NCI-H748 (cell line): ENCODE results near the gene XAB2.

Experiments
- DNase-seq: peaks from one replicate; lab custom pipeline; 2025; ENCODE audit not compliant: unreplicated experiment; lab: John Stamatoyannopoulos, UW

XAB2 gene

GRCh38 chr19:7633698-7634097 lies 4.4 kb upstream of the XAB2 start, which contains the start of gene PCP2:
Gene PCP2, minus strand, starts transcription at chr19:7633719. Its CDS starts 262 bp downstream, at chr19:7633457.
- no peak for DNase-seq

DNA sequence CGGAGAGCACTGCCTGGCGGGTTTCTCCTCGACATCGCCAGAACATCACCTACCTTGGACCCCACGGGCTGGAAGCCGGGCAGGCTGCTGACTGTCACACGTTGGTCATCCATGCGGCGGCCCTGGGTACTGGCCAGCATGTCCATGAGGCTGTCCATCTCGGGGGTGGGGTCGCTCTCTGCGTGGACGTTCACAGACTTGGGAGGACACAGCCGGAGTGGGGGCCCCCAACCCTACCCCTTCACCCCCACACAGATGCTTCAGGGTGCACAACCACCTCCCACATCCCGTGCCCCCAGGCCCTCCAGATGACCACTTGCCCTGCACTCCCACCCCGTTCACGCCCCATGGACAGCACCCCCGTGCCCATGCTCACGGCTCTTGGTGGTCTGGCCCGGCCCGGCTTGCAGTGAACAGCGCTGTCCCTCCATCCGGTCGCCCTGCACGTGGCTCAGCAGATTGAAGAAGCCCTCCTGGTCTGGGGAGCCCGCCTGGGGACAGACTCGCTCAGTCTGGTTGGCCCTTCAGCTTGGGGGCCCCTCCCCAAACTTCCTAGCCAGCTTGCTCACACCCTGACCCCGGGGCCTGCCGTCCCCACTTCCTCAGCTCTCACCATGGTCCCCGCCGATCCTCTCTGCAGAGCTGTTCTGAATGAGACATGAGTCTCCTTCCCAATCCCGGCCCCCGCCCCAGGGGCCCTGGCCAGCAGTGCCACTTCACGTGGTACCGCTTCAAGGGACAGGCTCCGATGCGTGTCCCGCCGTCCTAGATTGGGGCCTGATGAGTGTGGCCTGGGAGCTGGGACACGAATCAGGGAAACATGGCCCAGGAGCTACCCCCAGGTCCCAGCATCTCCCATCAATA lies 3.2 kb upstream of the XAB2 start:
- DNase-seq = no peak

- DNase-seq = no peak
Measured at GRCh38 chr19:7631577-7631976, 2.2 kb upstream of the XAB2 start.

DNA sequence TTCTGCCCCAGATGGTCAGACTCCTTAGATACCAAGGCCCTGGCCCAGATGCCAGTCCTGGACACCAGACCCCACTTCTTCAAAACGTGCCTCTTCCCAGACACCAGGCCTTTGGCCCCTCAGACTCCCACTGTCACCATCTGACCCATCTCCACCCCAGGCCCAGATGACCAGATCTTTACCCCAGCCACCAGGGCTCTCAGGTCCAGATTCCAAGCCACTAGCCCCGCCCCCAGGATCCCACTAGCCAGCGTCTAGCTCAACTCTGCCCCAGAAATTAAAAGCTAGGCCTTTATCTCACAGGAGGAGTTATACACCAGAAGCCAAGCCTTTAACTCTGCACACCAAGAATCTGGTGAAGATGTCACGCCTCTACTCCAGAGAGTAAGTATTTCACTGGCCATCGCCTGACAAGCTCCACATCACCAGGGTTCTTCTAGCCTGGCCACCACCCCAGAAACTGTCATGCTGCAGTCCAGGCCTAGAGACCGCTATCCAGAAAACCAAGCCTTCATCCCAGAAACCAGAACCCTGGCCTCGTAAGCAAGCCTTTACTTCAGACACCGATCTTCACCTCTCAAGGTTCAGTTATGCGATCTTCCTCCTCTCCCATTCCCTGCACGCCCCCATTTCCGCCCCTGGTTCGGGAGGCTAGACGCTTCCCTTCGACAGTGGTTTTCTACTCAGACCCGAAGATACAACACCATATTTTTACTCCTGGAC lies 595 bp downstream of the XAB2 start:
- no peak for DNase-seq

DNA sequence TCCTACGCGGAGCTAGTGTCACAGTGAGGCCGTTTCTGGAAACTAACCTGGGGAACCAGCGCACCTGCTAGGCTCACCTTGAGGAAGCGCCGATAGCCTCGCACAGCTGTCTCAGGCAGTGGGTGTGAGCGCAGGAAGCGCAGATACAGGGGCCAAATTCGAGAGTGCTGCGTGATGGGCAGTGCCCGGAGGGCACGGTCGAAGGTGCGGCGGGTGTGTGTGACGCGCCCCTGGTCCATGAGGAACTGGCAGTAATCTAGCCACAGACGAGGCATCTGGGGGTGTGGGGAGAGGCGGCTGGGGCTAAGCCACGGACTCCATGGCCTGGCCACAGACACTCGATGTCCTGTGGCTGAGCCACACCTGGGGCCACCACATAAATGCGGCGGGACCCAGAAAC lies 2.2 kb downstream of the XAB2 start:
- DNase-seq = no peak

DNA sequence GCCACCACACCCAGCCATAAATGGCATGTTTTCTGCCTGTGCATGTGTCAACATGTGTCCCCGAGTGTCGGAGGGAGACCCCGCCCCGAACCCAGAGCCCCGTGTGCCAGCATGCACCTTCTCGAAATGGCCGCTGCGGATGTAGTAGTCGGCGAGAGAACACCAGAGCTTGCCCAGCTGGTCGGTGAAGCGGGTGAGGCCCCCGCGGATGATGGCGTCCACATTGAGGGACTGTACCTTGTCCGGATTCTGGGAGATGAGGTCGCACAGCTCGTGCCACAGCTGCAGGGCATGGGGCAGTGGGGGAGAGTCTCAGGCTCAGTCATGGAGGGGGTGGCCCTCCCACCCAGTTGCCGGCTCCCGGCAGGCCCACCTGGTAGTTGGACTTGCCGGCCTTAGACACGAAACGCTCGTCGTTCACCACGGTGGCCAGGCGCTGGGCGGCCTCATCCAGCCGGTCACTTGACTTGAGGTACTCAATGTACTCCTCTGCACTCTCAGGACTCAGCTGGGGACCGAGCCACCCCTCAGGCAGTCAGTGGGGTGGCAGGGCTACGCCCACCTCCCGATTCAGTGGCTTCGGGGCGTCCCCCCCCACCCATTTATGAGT lies 3.5 kb downstream of the XAB2 start:
- no peak for DNase-seq

DNA sequence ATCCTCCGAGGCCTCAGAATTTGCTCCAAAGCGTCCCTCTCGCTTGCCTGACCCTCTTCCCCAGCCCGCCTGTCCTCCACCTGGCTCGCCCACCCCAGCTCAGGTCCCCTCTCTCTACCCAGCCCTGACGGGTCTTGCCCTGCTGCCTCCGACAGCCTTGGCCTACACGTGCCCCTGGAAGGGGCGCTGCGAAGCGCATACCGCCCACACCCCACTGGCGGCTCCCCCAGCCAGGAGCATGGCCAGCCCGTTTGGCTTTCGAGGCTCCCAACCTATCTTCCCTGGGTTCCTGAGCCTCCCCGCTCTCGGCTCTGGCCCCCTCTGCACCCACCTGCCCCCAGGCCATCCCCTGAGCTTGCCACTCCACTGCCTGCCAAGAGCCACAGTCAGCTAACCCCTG lies 4.5 kb downstream of the XAB2 start:
- no peak for DNase-seq

GRCh38 chr19:7623725-7624603 lies 5.4 kb downstream of the XAB2 start:
- DNase-seq = no peak

- DNase-seq = no peak
Measured at GRCh38 chr19:7622933-7623685, 6.2 kb downstream of the XAB2 start.

GRCh38 chr19:7620442-7621412 lies 8.6 kb downstream of the XAB2 start:
- DNase-seq = no peak

DNA sequence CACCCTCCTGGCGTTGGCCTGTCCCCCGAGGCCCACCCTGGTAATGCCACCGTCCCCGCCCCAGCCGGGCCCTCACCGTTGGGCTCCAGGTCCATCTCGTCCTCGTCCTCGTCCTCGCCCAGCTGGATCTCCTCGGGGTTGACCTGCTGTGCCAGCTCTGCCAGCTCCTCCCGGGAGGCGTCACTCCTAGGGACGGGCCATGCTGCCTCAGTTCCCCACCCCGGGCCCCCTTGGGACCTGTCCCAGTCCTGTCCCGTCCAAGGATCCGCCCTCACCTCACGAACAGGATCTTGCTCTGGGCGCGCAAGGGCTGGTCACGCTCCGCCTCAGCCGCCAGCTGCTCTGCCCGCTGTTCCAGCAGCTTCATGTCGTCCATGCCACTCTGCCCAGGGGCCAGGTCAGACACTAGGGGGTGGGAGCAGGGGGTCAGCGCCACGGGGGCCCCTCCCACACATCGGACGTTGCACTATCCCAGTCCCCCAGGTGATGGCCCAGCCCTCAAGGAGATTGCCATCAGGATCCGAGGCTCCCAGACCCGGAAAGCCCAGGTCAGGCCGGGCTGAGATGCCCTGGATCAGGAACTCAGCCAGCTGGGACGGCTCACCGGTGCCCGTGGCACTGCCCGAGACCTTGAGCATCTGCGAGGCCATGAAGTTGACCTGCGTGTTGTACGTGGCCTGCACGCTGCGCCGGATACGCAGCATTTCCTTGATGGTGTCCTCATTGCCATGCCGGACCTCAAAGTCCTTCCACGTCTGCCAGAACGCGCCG lies 9.5 kb downstream of the XAB2 start:
- no peak for DNase-seq

DNA sequence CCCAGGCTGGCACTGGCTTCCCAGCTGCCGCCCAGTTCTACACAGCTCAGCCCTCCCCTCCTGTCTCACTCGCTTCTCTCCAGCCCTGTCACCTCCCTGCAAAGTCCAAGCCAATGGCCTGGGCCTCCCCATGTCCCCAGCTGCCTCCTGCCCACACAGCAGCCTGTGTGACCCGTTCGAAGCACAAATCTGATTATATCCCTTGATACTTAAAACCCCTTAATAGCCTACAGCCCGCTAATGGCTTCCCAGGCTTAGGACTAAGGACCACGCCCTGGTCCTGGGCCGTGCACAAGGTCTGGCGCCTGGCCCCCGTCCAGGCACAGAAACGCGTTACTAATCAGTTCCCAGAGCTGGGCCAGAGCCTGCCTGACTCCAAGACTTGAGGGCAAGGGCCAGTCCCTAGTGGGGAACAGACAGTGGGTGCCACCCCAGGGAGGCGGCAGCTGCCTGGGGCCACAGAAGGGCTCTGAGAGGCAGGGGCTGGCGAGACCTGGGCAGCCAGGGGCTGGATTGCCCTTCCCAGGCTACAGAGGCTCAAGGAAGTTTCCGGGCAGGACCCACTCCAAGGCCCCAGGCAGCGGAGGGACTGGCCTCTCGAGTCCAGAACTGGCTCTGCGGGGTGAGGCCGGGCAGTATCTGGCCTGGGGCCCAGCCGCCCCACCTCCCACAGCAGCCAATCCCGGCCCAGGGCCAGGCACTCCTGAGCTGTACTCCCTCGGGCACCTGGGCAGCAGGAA lies 10.4 kb downstream of the XAB2 start:
- DNase-seq = peak; percentile 9

GRCh38 chr19:7618348-7618747 lies 11.0 kb downstream of the XAB2 start:
- no peak for DNase-seq

- DNase-seq = no peak
Measured at GRCh38 chr19:7617735-7618134, 11.6 kb downstream of the XAB2 start.

GRCh38 chr19:7617172-7617571 lies 12.2 kb downstream of the XAB2 start:
- no peak for DNase-seq

DNA sequence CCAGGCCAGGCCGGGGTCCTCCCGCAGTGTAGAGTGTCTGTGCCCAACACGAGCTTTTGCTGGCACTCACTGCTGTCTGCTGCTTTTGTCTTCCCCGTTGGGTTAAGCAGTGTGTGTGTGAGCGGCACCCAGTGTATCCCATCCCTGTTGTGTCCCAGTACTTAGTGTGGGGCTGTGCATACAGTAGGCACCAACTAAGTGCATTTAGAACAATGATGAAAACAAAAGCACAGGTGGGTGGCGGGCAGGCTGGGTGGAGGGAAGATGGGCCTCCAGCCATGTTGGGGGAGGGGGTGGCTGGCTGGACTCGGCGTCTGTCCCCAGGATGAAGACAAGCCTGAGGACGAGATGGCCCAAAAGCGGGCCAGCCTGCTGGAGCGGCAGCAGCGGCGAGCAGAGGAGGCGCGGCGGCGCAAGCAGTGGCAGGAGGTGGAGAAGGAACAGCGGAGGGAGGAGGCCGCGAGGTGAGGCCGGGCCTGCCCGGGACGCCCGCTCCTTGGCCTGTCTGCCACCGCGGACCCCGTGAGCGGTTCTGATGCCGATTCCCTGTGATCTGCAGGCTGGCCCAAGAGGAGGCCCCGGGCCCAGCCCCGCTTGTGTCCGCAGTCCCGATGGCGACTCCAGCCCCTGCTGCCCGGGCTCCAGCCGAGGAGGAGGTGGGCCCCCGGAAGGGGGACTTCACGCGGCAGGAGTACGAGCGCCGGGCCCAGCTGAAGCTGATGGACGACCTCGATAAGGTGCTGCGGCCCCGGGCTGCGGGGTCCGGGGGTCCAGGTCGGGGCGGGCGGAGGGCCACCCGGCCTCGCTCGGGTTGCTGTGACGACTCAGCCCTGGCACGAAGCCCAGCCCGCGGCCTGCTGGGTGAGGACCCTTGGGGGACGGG lies 14.2 kb downstream of the XAB2 start:
- no peak for DNase-seq
